ENCODE data around the gene ANXA1. TPM values are rescaled to one million over a fixed set of nuclear protein-coding genes. Genes with fewer than 3 reads are reported as not detected.
A peak's percentile ranks its signal among the peaks of the same experiment; 100 is the strongest.

ANXA1 gene
- total RNA-seq, 1 donor from 2014 or later, result 340 TPM

DNA sequence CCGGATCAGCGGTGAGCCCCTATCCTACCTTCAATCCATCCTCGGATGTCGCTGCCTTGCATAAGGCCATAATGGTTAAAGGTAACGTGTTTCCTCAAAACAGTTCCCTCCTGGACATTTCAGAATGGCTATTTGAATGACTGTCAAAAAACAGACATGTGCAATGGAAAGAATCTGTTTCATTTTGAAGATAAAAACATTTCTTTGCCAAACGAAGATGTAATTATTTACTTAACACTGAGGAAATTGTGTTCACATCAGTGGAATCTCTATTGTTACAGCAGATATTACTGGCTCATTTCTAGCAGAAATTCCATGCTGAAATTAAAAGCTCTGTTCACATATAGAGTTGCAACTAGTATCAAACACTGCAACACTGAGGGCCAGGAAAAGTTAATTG, 7.1 kb downstream of the ANXA1 start:
- Histone ChIP-seq H3K4me3 (no peak overlapping the region), H3K4me1 (peaks cover 43% of the 10 kb centered on the region), H3K9me3 (no peaks in the 10 kb centered on the region), H3K36me3 (peaks cover 57% of the 10 kb centered on the region), H3K27me3 (ENCODE audit: low read depth) (no peaks in the 10 kb centered on the region), H3K27ac (no peak overlapping the region)
- no peak for TF ChIP-seq CTCF (IDR thresholded peaks at IDR 0.05)
- DNase-seq (no peak), ATAC-seq (no peak)
- intact Hi-C loops (cut with DNase I), result no loop called here

GRCh38 chr9:73160868-73161267, 9.2 kb downstream of the ANXA1 start:
- Histone ChIP-seq H3K27me3 (ENCODE audit: low read depth) (no peaks in the 10 kb centered on the region), H3K27ac (no peak overlapping the region), H3K36me3 (peaks cover 75% of the 10 kb centered on the region), H3K4me3 (no peak overlapping the region), H3K9me3 (no peaks in the 10 kb centered on the region), H3K4me1 (peaks cover 22% of the 10 kb centered on the region)
- TF ChIP-seq CTCF (IDR thresholded peaks at IDR 0.05), result no peak
- no peak for ATAC-seq
- DNase-seq, result no peak
- intact Hi-C loops (cut with DNase I), result no loop called here

DNA sequence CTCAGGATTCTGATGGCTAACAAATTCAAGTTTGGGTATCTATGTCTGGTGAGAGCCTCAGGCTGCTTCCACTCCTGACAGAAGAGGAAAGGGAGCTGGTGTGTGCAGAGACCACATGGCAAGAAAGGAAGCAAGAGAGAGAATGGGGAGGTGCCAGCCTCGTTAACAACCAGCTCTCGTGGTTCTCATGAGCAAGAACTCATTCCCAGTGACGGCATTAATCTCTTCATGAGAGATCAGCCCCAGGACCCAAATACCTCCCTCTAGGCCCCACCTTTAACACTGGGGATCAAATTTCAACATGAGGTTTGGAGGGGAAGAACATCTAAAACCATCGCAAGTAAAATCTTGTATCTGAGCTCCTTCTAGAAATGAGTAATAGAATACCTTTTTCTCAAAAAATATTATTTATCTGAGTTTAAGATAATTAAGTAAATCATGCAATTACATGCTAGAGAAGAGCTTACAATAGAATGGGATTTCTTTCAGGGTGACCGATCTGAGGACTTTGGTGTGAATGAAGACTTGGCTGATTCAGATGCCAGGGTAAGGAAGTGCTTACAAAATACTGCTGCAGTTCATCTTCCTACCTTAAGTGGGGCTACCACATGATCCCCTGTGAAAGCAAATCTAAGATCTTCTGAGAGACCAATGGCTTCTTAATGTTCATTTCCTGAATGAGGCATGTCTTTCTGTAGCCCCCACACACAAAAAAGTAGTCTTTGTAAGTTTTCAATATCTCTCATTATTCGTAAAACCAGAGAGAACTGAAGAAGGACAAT, 11.5 kb downstream of the ANXA1 start:
- no peaks in the 10 kb centered on the region for H3K4me1 ChIP-seq
- H3K4me3 ChIP-seq, result no peak overlapping the region
- peak; percentile 7 for TF ChIP-seq CTCF (IDR thresholded peaks at IDR 0.05)
- ATAC-seq, result no peak
- no peaks in the 10 kb centered on the region for H3K9me3 ChIP-seq
- H3K36me3 ChIP-seq, result peaks cover 98% of the 10 kb centered on the region
- no peak overlapping the region for H3K27ac ChIP-seq
- intact Hi-C loops (cut with DNase I), result no loop called here
- DNase-seq, result no peak
- no peaks in the 10 kb centered on the region for H3K27me3 ChIP-seq (ENCODE audit: low read depth)

GRCh38 chr9:73165911-73166310, 14.2 kb downstream of the ANXA1 start:
- Histone ChIP-seq H3K36me3 (peaks cover 98% of the 10 kb centered on the region), H3K27ac (no peak overlapping the region), H3K4me3 (no peak overlapping the region), H3K4me1 (no peaks in the 10 kb centered on the region), H3K27me3 (ENCODE audit: low read depth) (no peaks in the 10 kb centered on the region), H3K9me3 (no peaks in the 10 kb centered on the region)
- ATAC-seq (no peak), DNase-seq (no peak)
- intact Hi-C loops (cut with DNase I), result no loop called here
- no peak for TF ChIP-seq CTCF (IDR thresholded peaks at IDR 0.05)

GRCh38 chr9:73166468-73166867, 14.8 kb downstream of the ANXA1 start:
- Histone ChIP-seq H3K36me3 (peaks cover 93% of the 10 kb centered on the region), H3K27ac (no peak overlapping the region), H3K9me3 (no peaks in the 10 kb centered on the region), H3K4me3 (no peak overlapping the region), H3K4me1 (no peaks in the 10 kb centered on the region), H3K27me3 (ENCODE audit: low read depth) (no peaks in the 10 kb centered on the region)
- no peak for ATAC-seq
- intact Hi-C loops (cut with DNase I), result no loop called here
- DNase-seq, result no peak
- TF ChIP-seq CTCF (IDR thresholded peaks at IDR 0.05), result no peak
